Measurements from ENCODE around the gene HSF4.

- no peak for TF ChIP-seq FOS (IDR thresholded peaks at IDR 0.05; ENCODE audit: low read depth, low read length)
- TF ChIP-seq, protein P1, sequence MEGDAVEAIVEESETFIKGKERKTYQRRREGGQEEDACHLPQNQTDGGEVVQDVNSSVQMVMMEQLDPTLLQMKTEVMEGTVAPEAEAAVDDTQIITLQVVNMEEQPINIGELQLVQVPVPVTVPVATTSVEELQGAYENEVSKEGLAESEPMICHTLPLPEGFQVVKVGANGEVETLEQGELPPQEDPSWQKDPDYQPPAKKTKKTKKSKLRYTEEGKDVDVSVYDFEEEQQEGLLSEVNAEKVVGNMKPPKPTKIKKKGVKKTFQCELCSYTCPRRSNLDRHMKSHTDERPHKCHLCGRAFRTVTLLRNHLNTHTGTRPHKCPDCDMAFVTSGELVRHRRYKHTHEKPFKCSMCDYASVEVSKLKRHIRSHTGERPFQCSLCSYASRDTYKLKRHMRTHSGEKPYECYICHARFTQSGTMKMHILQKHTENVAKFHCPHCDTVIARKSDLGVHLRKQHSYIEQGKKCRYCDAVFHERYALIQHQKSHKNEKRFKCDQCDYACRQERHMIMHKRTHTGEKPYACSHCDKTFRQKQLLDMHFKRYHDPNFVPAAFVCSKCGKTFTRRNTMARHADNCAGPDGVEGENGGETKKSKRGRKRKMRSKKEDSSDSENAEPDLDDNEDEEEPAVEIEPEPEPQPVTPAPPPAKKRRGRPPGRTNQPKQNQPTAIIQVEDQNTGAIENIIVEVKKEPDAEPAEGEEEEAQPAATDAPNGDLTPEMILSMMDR (conservative IDR thresholded peaks at IDR 0.05; ENCODE audit: low read depth, low read length): no peak
- TF ChIP-seq BHLHE40 (IDR thresholded peaks at IDR 0.05; ENCODE audit: low read depth, low read length): no peak
- no peak for TF ChIP-seq ELK1 (IDR thresholded peaks at IDR 0.05; ENCODE audit: borderline replicate concordance, low read depth, low read length)
Observed at GRCh38 chr16:67142342-67142741, 22.2 kb upstream of the HSF4 start.
